COLO668 (cell line): ENCODE measurements around the gene ZNF511.
A peak's percentile ranks its signal among the peaks of the same experiment; 100 is the strongest.

Experiments used
- DNase-seq: peaks from one replicate; lab custom pipeline; 2025; ENCODE audit not compliant: unreplicated experiment; lab: John Stamatoyannopoulos, UW

The ZNF511 gene

DNA sequence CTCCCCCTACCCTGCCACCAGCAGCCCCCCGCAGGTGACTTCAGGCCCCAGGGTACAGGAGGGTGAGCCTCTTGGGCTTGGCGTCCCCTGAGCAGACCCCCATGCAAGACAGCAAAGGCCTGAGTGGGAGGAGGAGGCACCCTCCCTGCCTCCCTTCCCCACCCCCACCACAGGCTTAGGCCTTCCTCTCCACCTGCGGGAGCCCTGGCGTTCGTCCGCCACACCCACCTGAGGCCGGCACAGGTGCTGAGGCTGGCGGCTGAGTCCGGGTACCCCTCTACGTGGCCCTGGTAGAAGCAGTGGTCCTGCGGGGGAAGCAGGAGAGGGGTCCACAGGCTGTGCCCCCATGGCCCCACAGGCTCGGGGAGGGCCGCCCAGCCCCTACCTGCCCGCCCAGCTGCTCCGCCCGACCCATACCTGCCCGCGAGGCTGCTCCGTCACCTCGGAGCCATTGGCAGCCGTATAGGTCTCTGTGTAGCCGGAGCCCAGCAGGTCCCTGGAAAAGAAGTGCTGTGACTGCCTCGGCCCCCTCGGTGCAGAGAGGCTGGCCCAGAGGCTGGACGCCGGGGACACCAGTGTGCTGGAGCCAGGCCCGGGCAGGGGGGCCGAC, 35.1 kb upstream of the ZNF511 start:
- peak; percentile 8 for DNase-seq

DNA sequence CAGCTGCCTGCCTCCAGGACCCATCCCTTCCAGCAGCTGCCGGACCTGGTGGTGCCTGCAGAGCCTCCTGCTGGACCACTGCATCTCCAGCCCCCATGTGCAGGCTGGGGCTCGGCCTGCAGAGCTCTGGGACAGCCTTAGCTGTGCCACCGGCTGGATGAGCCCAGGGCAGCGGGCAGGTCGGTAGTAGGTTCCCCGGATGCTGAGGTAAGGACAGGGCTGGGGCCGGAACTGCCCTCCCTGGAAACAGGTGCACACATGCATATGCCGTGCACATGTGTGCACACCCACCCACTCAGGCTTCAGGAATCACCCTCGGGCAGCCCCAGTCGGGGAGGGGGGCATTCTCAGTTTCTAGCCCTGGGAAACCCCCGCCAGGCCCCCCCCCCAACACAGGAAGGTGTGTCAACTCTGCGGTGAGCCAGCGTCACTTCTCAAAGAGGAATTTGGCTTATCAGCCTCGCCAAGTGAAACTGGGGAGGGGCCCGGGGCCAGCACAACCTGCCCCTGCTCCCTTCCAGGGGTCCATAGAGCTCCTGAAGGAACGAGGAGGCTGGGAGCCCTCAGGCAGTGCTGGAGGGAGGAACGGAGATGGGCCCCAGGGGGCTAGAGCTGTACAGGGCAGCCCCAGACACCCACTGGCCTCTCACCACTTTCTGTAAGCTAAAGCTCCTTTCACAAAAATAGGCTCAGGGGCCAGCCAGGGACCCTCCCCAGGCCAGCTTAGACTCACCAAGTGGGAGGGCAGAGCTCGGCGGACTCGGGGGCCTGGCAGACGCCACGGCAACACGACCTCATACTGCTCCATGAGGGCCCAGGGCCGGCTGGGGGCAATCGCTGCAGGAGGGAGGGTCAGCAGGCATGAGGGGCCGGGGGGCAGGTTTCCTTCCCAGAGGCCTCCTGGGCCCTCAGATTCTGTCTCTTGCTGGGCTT, 33.7 kb upstream of the ZNF511 start:
- no peak for DNase-seq

GRCh38 chr10:133275684-133276092, 33.0 kb upstream of the ZNF511 start:
- peak; percentile 7 for DNase-seq

GRCh38 chr10:133276100-133276434, 32.6 kb upstream of the ZNF511 start:
- DNase-seq = no peak

DNA sequence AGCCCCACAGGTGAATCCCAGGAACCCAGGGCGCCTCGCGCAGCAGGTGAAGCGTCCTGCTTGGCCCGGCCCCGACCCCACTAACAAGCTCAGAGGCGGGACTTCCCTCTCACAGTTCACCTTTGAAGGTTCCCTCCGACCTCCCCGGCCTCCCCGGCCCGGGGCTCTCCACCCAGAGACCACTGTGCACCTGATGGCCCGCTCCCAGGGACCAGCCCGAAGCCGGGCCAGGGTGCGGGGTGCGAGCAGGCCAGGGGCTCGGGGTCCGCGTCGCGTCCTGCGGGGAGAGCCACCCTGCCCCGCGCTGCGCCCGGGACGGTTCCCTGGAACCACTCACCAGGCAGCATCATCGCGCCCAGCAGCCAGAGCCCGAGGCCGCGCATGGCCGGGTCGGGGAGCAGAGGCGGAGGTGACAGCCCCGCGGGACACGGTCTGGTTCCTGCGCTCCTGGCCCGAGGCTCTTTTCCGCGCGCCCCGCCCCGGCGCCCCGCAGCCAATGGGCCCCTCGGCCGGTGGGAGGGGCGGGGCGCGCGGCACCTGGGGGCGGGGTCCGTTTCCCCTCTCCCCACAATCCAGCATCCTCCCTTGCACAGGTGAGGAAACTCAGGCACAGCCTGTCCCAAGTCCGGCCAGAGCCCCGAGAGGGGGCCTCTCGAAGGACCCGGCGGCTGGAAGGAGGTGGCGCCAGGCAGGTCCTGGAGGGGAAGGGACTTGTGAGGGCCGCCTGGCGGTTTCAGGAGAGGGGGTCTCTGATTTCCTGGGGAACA, 32.1 kb upstream of the ZNF511 start, which contains the start of gene ADAM8:
ADAM8 (minus strand) TSS at position 434 of the 767 bp plus-strand sequence; CDS start at position 383, 51 bp downstream.
- peak; percentile 51 for DNase-seq

- DNase-seq = no peak
These were observed 31.3 kb upstream of the ZNF511 start for GRCh38 chr10:133277277-133277992.

DNA sequence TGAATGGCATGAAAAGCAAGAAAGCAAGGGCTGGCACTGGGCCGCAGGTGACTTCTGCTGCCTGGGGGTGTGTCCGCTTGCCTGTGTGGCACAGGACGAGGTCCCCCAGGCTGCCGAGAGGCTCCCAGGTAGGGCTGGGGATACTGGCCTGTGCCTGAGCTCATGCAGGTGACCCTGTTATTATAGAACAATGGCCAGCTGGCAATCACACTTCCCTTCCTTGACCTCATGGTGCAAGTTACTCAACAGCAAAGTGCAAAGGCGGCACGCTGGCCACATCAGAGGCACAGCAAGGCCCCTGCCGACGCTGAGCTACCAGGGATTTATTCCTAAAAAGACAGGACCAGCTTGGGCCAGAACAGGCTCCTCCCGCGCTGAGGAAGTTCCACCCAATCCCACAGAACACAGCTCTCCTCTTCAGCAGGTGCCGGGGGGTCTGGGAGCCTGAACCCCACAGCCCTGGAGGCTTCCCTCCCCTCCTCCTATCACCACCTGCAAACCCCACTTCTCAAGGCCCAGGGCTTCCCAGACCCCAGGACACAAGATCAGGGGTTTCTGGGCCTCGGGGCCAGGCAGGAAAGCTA, 30.6 kb upstream of the ZNF511 start:
- DNase-seq = peak; percentile 8

- DNase-seq = peak; percentile 63
These were observed 30.0 kb upstream of the ZNF511 start for GRCh38 chr10:133278577-133279265.

- DNase-seq = no peak
These were observed 29.1 kb upstream of the ZNF511 start for GRCh38 chr10:133279326-133280226.

DNA sequence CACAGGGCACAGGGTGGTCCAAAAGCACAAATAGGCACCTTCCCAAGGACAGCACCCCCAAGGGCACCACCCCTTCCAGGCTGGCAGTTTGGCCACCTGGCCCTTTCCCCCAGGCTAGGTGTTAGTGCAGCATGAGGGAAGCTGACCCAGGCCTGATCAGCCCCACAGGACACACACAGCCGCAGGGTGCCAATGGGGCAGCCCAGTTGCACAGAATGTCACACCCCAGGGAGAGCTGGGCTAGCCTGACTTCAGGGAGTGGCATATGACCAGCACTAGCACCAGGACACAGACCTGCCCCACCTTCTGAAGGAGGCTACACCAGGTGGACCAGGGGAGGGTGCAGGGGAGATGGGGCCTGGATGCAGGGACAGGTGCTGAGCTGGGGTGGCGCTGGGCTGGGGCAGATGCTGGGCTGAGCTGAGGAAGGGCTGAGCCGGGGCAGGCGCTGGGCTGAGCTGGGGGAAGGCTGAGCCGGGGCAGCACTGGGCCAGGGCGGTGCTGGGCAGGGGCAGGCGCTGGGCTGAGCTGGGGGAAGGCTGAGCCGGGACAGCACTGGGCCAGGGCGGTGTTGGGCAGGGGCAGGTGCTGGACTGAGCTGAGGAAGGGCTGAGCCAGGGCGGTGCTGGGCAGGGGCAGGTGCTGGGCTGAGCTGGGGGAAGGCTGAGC, 28.2 kb upstream of the ZNF511 start:
- no peak for DNase-seq

DNA sequence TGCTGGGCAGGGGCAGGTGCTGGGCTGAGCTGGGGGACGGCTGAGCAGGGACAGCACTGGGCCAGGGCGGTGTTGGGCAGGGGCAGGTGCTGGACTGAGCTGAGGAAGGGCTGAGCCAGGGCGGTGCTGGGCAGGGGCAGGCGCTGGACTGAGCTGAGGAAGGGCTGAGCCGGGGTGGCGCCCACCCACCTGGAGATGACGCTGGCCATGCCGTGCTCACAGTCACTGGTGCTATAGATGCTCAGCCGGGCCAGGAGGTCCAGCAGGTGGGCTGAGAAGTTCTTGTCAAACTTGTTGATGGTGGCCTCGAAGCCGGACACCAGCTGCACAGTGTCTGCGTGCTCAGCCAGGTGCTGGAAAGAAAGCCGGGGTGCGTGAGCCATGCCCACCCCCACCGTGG, 27.6 kb upstream of the ZNF511 start:
- no peak for DNase-seq

DNA sequence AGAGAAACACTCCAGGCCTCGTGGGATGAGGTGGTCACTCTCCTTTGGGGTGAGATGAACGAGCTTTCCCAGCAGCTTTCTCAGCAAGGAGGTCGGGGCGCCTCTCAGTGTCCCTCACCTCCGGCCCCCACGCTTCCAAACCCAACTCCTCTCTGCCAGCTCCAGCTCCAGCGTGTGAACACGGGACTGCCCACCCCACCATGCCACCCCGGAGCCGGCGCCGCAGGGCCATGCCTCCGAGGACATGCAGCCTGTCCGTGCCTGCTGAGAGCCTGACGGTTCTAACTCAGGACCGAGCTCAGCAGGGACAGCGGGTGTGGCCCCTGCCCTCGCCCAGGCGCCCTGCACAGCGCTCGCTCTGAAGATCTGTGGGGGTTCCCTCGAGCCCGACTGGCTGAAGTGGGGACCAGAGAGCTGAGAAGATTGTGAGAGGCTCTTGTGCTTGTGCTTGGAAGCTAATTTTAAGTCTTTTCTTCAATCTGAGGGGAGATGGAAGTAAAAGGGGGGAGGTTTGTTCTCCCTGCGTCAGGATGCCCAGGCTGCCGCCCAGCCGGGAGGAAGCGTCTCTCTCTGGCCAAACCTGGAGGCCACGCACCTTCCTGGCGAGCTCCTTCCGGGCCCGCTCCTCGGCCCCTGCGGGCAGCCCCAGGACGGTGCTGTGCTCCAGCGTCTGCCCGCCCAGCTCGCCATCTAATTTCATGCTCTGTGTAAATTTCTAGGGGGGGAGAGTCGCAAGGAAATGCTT, 26.9 kb upstream of the ZNF511 start:
- DNase-seq = no peak

GRCh38 chr10:133282846-133283390, 25.8 kb upstream of the ZNF511 start:
- no peak for DNase-seq

GRCh38 chr10:133283931-133284330, 24.8 kb upstream of the ZNF511 start:
- DNase-seq = no peak

GRCh38 chr10:133285217-133285616, 23.5 kb upstream of the ZNF511 start:
- no peak for DNase-seq

DNA sequence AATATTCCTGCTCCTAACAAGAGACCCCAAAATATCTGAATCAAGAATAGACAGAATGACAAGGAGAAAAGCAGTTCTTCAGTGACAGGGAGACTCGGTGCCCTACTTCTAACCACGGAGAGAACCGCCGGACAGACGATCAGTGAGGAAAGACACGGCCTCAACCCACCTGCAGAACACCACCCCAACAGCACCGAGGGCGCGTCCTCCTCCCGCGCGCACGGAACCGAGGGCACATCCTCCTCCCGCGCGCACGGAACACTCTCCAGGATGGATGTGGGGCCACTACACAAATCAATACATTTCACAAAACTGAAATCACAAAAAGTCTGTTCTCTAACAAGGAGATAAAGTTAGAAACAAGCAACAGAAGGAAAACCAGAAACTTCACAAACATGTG, 22.3 kb upstream of the ZNF511 start:
- DNase-seq = no peak

DNA sequence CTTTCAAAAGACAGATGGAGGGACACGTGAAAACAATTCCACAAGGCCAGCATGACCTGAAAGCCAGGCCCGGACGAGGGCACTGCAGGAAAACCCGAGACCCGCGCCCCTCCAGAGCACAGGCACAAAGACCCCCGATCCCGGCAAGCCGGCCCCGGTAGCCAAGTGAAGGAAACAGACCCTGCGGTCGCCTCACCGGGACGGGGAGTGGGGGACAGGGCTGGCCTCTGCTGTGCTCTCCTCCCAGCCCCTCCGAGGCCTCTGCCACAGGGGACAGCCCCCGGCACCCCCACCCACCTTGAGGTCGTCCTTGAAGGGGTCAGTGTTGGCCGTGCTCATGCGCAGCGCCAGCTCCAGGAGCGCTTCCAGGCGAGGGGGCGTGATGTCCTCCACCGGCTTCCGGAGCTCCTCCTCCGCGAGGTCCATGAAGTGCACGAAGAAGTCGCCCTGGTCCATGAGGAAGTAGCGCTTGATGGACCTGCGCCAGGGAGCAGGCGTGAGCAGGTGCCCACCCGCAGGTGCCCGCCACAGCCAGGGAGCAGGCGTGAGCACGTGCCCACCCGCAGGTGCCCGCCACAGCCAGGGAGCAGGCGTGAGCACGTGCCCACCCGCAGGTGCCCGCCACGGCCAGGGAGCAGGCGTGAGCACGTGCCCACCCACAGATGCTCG, 20.7 kb upstream of the ZNF511 start:
- DNase-seq = no peak
